ENCODE data around the gene PLA2R1.

Gene PLA2R1

GRCh38 chr2:160028431-160029269 is 33.8 kb downstream of the PLA2R1 start:
- no peak for DNase-seq

- no peak for DNase-seq
Observed at GRCh38 chr2:160022162-160022561, 40.3 kb downstream of the PLA2R1 start.

GRCh38 chr2:160019374-160020090 is 42.9 kb downstream of the PLA2R1 start:
- DNase-seq, result no peak

GRCh38 chr2:160015746-160016145 is 46.7 kb downstream of the PLA2R1 start:
- no peak for DNase-seq

- DNase-seq, result no peak
Observed at GRCh38 chr2:160014227-160014626, 48.2 kb downstream of the PLA2R1 start.

GRCh38 chr2:160010361-160011145 is 51.9 kb downstream of the PLA2R1 start:
- no peak for DNase-seq

- DNase-seq, result no peak
Observed at GRCh38 chr2:160007111-160007510, 55.3 kb downstream of the PLA2R1 start.

- no peak for DNase-seq
Observed at GRCh38 chr2:160006475-160006874, 55.9 kb downstream of the PLA2R1 start.

GRCh38 chr2:160005908-160006307 is 56.5 kb downstream of the PLA2R1 start:
- no peak for DNase-seq

GRCh38 chr2:160005476-160005875 is 56.9 kb downstream of the PLA2R1 start:
- DNase-seq, result no peak

GRCh38 chr2:159998961-159999360 is 63.5 kb downstream of the PLA2R1 start:
- DNase-seq, result peak; percentile 9

GRCh38 chr2:159998243-159998642 is 64.2 kb downstream of the PLA2R1 start:
- DNase-seq, result no peak

- DNase-seq, result no peak
Observed at GRCh38 chr2:159996792-159997546, 65.4 kb downstream of the PLA2R1 start.

- DNase-seq, result no peak
Observed at GRCh38 chr2:159995038-159995437, 67.4 kb downstream of the PLA2R1 start.

- no peak for DNase-seq
Observed at GRCh38 chr2:159989249-159989648, 73.2 kb downstream of the PLA2R1 start.

- DNase-seq, result no peak
Observed at GRCh38 chr2:159988412-159988970, 73.9 kb downstream of the PLA2R1 start.

GRCh38 chr2:159987181-159987580 is 75.2 kb downstream of the PLA2R1 start:
- DNase-seq, result no peak

GRCh38 chr2:159985656-159986055 is 76.8 kb downstream of the PLA2R1 start:
- no peak for DNase-seq

GRCh38 chr2:159984034-159984433 is 78.4 kb downstream of the PLA2R1 start:
- no peak for DNase-seq

- no peak for DNase-seq
Observed at GRCh38 chr2:159982842-159983785, 79.3 kb downstream of the PLA2R1 start.

GRCh38 chr2:159982270-159982669 is 80.1 kb downstream of the PLA2R1 start:
- no peak for DNase-seq
